HG03175 (cell line): Measurements from ENCODE around the gene PIGS.
A peak's percentile ranks its signal among the peaks of the same experiment; 100 is the strongest.
"Not testable (repeated sequence)": the region's sequence is repeated elsewhere in the genome, so short reads cannot be mapped to it uniquely, and the experiment has no call there.

Experiments
- ATAC-seq: cut with Tn5 transposase; IDR thresholded peaks from one replicate; pipeline ENCODE4 v1.9.1; 2021; ENCODE audit warnings: mild to moderate bottlenecking, moderate library complexity; ENCODE audit not compliant: unreplicated experiment

The PIGS gene

DNA sequence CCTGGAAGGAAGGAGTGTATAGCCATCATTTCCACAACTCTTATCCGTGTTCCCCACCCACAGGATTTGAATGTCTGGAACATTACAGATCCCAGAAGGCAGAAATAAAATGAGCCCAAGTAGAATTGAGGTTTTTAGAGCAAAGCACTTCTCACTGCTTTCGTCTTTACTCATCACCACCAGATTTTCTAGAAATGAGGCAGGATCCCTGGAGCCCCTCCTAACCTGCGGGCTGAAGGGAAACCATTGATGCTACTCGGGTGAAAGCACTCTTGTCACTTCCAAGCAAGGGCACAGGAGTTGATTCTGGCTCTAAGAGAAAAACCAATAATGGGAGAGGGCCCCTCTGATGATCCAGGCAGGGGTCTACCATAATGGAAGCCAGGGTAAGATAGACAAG, 8.2 kb upstream of the PIGS start:
- no peak for ATAC-seq

DNA sequence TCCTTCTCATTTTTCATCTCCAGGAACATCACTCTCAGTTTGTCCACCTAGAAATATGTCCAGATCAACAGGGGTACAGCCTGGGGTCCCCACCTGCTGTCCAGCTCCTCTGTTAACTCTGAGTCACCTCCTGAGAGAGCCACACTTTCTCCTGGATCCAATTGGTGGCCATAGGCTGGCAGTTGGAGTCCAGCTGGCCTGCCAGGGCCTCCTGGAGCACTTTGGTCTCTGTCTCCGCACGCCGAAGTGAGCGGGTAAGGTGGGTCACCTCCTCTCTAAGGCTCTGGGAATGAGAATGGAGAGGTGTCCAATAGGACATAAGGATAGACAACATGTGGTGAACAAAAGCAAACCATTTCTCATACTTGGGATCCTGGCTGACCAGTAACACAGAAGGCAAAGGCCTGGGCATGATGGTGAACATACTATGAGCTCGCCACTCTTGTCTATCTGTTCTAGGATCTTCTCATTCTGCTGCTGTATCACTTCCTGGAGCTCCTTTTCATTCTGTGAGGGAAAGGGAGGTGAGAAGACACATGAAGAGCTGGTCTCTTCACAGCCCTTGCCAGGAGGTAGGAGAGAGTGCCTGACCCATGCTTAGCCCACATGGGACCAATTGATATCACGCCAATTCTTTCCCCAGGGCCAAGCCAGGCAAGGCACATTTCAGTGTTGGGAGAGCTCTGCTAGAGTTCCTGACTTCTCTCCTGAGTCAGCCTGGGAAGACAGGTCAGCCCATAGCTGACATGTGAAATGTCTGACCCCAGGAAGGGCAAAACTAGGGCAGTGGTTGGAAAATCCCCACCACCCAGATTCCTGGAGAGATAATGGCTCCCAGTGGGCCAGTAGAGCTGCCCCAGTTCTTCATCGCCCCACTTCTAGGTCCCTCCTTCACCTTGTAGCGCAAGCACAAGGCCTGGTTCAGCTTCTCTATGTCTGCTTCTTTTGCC, 7.2 kb upstream of the PIGS start:
- ATAC-seq = no peak

DNA sequence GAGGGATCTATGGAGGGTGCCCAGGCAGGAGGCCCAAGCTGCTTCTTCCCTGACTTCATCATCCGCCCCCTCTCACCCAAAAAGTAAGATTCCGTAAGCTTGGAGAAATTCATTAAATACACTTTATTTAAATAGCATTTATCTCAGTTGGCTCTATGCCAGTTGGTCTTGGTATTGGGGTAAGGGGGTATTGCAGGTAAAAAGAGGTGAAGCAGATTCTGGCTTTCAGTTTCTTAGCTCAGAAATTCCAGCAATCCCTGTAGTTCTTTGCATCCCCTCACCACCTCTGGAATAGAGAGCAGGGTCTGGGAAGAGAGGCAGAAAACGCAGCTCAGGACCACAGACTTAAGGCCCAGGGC, 6.1 kb upstream of the PIGS start:
- ATAC-seq = no peak

GRCh38 chr17:28576758-28577465, 5.6 kb upstream of the PIGS start, which contains the start of gene ALDOC:
ALDOC (minus strand) TSS chr17:28576895; CDS start chr17:28575532, 1,363 bp downstream.
- ATAC-seq = peak; percentile 85

DNA sequence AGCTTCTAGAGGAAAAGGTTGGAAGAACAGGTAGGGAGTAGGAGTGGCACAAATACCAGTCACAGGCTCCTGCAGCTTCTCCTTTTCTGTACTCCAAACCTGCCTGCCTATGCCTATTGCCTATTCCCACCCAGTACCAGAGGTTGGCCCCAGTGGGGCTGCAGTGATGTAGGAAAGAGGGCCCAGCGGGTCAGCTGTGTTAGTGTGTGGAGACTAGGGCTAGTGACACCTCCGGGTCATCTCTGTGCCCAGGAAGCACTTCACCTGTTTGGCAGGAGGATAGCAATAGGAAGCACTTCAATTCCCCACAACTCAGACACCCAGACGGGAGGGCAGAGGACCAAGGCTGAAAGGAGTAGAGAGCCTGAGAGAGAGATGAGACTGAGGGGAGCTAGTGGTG, 4.7 kb upstream of the PIGS start:
- not testable (repeated sequence) for ATAC-seq

GRCh38 chr17:28575126-28575795, 3.9 kb upstream of the PIGS start:
- ATAC-seq = no peak

GRCh38 chr17:28574526-28574925, 3.2 kb upstream of the PIGS start:
- no peak for ATAC-seq

- ATAC-seq = no peak
Measured at GRCh38 chr17:28573966-28574480, 2.7 kb upstream of the PIGS start.

- ATAC-seq = no peak
Measured at GRCh38 chr17:28573521-28573920, 2.2 kb upstream of the PIGS start.

DNA sequence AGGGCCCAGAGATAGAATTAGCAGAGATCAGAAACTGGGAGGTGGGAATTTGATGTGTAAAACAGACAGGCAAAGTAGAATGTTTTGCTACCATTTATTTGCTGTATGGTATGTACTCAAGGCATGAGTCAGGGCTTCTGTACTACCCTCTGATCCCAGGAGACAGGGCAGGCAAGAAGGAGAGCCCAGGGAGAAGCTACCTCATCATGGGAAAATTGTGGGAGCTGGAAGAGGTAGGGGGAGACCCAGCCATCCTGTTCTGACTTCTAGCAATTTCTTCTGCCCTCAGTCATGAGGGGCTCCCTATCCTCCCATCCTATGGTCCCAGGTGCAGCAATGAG, 1.7 kb upstream of the PIGS start:
- ATAC-seq = no peak

- no peak for ATAC-seq
Measured at GRCh38 chr17:28572259-28573039, 1.1 kb upstream of the PIGS start.

GRCh38 chr17:28570716-28571360, 486 bp downstream of the PIGS start:
- ATAC-seq = peak; percentile 32

- no peak for ATAC-seq
Measured at GRCh38 chr17:28569446-28569845, 1.9 kb downstream of the PIGS start.

DNA sequence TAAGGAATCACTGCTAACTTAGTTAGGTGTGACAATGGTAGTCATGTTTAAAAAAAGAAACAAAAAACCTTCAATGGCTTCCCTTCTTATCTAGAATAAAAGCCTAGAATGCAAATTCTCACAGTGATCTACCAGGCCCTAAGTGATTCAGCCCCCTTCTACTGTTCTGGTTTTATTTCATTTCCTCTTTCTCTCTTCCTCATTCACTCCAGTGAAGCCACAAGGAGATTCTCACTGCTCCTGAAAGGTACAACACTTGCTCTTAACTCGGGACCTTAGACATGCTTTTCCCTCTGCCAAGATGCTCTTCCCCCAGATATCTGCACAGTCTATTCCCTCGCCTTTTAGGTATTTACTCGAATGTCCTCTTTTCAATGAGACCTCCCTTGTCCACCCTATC, 3.7 kb downstream of the PIGS start:
- no peak for ATAC-seq

GRCh38 chr17:28563475-28563874, 7.8 kb downstream of the PIGS start:
- ATAC-seq = no peak

GRCh38 chr17:28555022-28555421, 16.3 kb downstream of the PIGS start:
- ATAC-seq = no peak

DNA sequence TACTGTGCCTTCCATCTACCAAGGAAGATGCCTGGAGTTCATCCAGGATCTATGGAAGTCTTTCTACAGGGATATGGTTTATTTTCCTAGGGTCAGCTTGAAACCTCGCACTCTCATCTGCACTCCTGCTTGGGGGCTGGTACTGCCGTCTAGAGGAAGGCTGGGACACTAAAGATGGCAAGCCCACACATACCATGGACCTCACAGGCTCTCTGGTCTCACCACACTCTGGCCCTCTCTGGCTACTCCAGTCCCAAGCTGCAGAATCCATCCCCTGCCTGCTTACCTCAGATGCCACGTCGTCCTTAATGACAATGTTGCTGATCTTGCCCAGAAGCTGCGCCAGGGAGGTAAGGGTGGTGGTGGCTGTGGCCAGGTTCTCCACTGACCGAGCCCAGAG, 16.8 kb downstream of the PIGS start:
- no peak for ATAC-seq

DNA sequence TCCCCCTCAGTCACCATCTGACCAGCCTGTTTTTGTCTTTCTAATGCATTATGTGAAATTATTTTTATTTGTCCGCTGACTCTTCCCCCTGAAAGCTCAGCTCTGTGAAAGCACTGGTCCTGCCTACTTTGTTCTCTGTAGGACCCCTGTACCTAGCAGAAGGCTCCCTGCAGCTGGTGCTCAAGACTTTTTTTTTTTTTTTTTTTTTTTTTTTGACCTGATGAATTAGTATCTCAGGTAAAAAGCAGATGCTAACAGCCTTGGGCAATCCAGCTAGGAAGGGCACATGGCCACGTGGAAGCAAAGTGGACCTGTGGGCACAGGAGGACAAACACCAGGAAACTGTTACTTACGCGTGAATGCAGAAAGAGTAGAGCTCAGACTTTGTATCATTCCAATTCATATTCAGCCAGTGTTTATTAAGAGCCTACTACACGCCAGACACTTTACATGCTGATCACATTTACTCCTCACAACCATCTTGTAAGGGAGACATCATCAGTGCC, 18.3 kb downstream of the PIGS start:
- ATAC-seq = no peak

GRCh38 chr17:28552176-28552999, 18.9 kb downstream of the PIGS start, which contains the start of gene UNC119:
UNC119 (minus strand) TSS chr17:28552624; CDS start chr17:28552557, 67 bp downstream.
- ATAC-seq = peak; percentile 55
